HG03432 (cell line): Measurements from ENCODE around the gene ZNF837.
"Not testable (repeated sequence)": the region's sequence is repeated elsewhere in the genome, so short reads cannot be mapped to it uniquely, and the experiment has no call there.

Experiments used
- ATAC-seq: cut with Tn5 transposase; IDR thresholded peaks from one replicate; pipeline ENCODE4 v1.9.1; 2021; ENCODE audit warnings: mild to moderate bottlenecking, moderate library complexity; ENCODE audit not compliant: unreplicated experiment

Gene ZNF837

GRCh38 chr19:58396691-58397532 lies 16.1 kb upstream of the ZNF837 start:
- no peak for ATAC-seq

GRCh38 chr19:58395979-58396627 lies 15.3 kb upstream of the ZNF837 start:
- no peak for ATAC-seq

GRCh38 chr19:58395220-58395978 lies 14.6 kb upstream of the ZNF837 start, which contains the start of gene RNF225:
TSS of gene RNF225 (plus strand) at chr19:58395656. CDS start at chr19:58396090, 434 bp downstream.
- ATAC-seq, result no peak

- ATAC-seq, result no peak
These were observed 14.0 kb upstream of the ZNF837 start for GRCh38 chr19:58394821-58395219.

GRCh38 chr19:58393725-58394033 lies 12.8 kb upstream of the ZNF837 start:
- no peak for ATAC-seq

- no peak for ATAC-seq
These were observed 12.3 kb upstream of the ZNF837 start for GRCh38 chr19:58392945-58393724.

GRCh38 chr19:58388175-58388526 lies 7.3 kb upstream of the ZNF837 start:
- ATAC-seq, result no peak

- no peak for ATAC-seq
These were observed 6.7 kb upstream of the ZNF837 start for GRCh38 chr19:58387338-58388174.

GRCh38 chr19:58386576-58387337 lies 5.9 kb upstream of the ZNF837 start, which contains the start of gene RPS5:
TSS of gene RPS5 (plus strand) at chr19:58387269. CDS start at chr19:58388138, 869 bp downstream.
- peak; percentile 83 for ATAC-seq

- peak; percentile 14 for ATAC-seq
These were observed 5.2 kb upstream of the ZNF837 start for GRCh38 chr19:58385891-58386575.

GRCh38 chr19:58385313-58385890 lies 4.6 kb upstream of the ZNF837 start:
- ATAC-seq, result no peak

- ATAC-seq, result no peak
These were observed 2.3 kb upstream of the ZNF837 start for GRCh38 chr19:58382997-58383603.

GRCh38 chr19:58381460-58382212 lies 806 bp upstream of the ZNF837 start:
- no peak for ATAC-seq

GRCh38 chr19:58380037-58380661 lies 681 bp downstream of the ZNF837 start:
- ATAC-seq, result no peak

- no peak for ATAC-seq
These were observed 1.6 kb downstream of the ZNF837 start for GRCh38 chr19:58379246-58379645.

- ATAC-seq, result not testable (repeated sequence)
These were observed 4.1 kb downstream of the ZNF837 start for GRCh38 chr19:58376724-58377123.

GRCh38 chr19:58374200-58374599 lies 6.6 kb downstream of the ZNF837 start:
- no peak for ATAC-seq
